ENCODE measurements around the gene POC1B.

DNA sequence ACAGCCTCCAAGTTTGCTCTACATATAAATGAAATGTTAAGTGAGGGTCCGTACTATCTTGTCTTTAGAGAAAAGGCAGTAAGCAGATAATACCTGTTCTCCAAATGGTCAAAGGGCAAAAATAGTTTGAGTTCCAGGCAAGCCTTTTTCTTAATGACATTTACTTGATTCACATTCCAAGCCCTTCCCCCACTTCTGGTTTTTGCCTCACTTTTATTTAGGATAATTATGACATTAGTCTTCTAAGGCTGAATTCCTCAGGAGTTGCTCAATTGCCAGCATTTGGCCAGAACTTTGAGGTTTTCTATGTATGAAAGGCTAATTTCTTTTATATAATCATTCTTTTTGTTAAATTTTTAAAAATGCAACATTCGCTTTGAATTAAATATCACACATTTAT is 111.0 kb downstream of the POC1B start:
- TF ChIP-seq RAD21 (conservative IDR thresholded peaks at IDR 0.05) (no peak), POLR2AphosphoS5 (IDR thresholded peaks at IDR 0.05) (no peak), EZH2 (IDR thresholded peaks at IDR 0.05; ENCODE audit: borderline replicate concordance, insufficient read depth, low read length, poor library complexity, severe bottlenecking) (no peak), SMC3 (conservative IDR thresholded peaks at IDR 0.05; ENCODE audit: poor library complexity) (no peak)
- TF ChIP-seq, protein P1, sequence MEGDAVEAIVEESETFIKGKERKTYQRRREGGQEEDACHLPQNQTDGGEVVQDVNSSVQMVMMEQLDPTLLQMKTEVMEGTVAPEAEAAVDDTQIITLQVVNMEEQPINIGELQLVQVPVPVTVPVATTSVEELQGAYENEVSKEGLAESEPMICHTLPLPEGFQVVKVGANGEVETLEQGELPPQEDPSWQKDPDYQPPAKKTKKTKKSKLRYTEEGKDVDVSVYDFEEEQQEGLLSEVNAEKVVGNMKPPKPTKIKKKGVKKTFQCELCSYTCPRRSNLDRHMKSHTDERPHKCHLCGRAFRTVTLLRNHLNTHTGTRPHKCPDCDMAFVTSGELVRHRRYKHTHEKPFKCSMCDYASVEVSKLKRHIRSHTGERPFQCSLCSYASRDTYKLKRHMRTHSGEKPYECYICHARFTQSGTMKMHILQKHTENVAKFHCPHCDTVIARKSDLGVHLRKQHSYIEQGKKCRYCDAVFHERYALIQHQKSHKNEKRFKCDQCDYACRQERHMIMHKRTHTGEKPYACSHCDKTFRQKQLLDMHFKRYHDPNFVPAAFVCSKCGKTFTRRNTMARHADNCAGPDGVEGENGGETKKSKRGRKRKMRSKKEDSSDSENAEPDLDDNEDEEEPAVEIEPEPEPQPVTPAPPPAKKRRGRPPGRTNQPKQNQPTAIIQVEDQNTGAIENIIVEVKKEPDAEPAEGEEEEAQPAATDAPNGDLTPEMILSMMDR (IDR thresholded peaks at IDR 0.05; ENCODE audit: poor library complexity, severe bottlenecking), result no peak

Data from neural cell (in vitro differentiated cells).